SK-N-MC (cell line): ENCODE results near the gene NPBWR2.

Experiments used
- EZH2 ChIP-seq: fragments of 200-600 bp; sonication (generic); IDR thresholded peaks from one replicate; pipeline ENCODE4 v1.6.1; 2017; ENCODE audit warnings: antibody characterized with exemption
- POLR2AphosphoS5 ChIP-seq: IDR thresholded peaks from 2 replicates; pipeline ENCODE4 v1.6.1; 2012; ENCODE audit warnings: mild to moderate bottlenecking, low read depth, low read length, borderline replicate concordance

- TF ChIP-seq POLR2AphosphoS5 (0 out of 2 replicates have a peak, but pooled peaks have one; percentile 6), EZH2 (no peak)
Measured at GRCh38 chr20:64072498-64073063, 34.8 kb downstream of the NPBWR2 start.
